ENCODE measurements around the gene MSGN1. TPM values are rescaled to one million over a fixed set of nuclear protein-coding genes. Genes with fewer than 3 reads are reported as not detected.

The MSGN1 gene
- total and polyA plus RNA-seq, 9 donors: not detected

GRCh38 chr2:17851731-17852585 is 35.7 kb downstream of the MSGN1 start:
- no peaks in the 10 kb centered on the region for H3K4me1 ChIP-seq (ENCODE audit: insufficient read depth)
- TF ChIP-seq CTCF (IDR thresholded peaks at IDR 0.05) (peak in 1 of 3 donors; percentile 28), POLR2A (IDR thresholded peaks at IDR 0.05) (no peak), EP300 (IDR thresholded peaks at IDR 0.05) (no peak)
- H3K9me3 ChIP-seq: no peaks in the 10 kb centered on the region
- intact Hi-C loops (cut with DNase I): loop anchor here in 2 of 4 donors (10.0 kb wide), 2 partner anchors 303 to 523 kb away; no protein-coding TSS in a partner anchor
- H3K4me3 ChIP-seq: no peak overlapping the region
- WGBS, 3 donors: 40 to 46% (median 43%) methylated on average over 9 of the region's 9 CpGs
- H3K27me3 ChIP-seq: no peaks in the 10 kb centered on the region
- H3K36me3 ChIP-seq: no peaks in the 10 kb centered on the region
- H3K27ac ChIP-seq: no peak overlapping the region
- DNase-seq: no peak

GRCh38 chr2:17853799-17854198 is 37.5 kb downstream of the MSGN1 start:
- no peak overlapping the region for H3K4me3 ChIP-seq
- TF ChIP-seq POLR2A (IDR thresholded peaks at IDR 0.05) (no peak), EP300 (IDR thresholded peaks at IDR 0.05) (no peak), CTCF (IDR thresholded peaks at IDR 0.05) (no peak)
- 56 to 63% (median 57%) methylated on average over 4 of the region's 4 CpGs for WGBS, 3 donors

GRCh38 chr2:17857021-17857420 is 40.8 kb downstream of the MSGN1 start:
- Histone ChIP-seq H3K4me1 (ENCODE audit: insufficient read depth) (no peaks in the 10 kb centered on the region), H3K4me3 (no peak overlapping the region), H3K27ac (no peak overlapping the region), H3K27me3 (no peaks in the 10 kb centered on the region), H3K9me3 (no peaks in the 10 kb centered on the region), H3K36me3 (no peaks in the 10 kb centered on the region)
- WGBS, 3 donors: 43 to 50% (median 45%) methylated on average over 3 of the region's 3 CpGs
- intact Hi-C loops (cut with DNase I): loop anchor here in 2 of 4 donors (10.0 kb wide), 2 partner anchors 298 to 518 kb away; no protein-coding TSS in a partner anchor
- no peak for DNase-seq
- no peak for TF ChIP-seq EP300 (IDR thresholded peaks at IDR 0.05)
- TF ChIP-seq POLR2A (IDR thresholded peaks at IDR 0.05): no peak
- no peak for TF ChIP-seq CTCF (IDR thresholded peaks at IDR 0.05)

More at GRCh38 chr2:17853799-17854198, 37.5 kb downstream of the MSGN1 start:
- H3K27ac ChIP-seq: no peak overlapping the region
- H3K27me3 ChIP-seq: no peaks in the 10 kb centered on the region
- DNase-seq: no peak
- intact Hi-C loops (cut with DNase I): loop anchor here in 2 of 4 donors (10.0 kb wide), 2 partner anchors 301 to 521 kb away; no protein-coding TSS in a partner anchor
- H3K9me3 ChIP-seq: no peaks in the 10 kb centered on the region
- H3K4me1 ChIP-seq (ENCODE audit: insufficient read depth): no peaks in the 10 kb centered on the region
- no peaks in the 10 kb centered on the region for H3K36me3 ChIP-seq

- Histone ChIP-seq H3K4me3 (no peak overlapping the region), H3K27me3 (no peaks in the 10 kb centered on the region), H3K4me1 (ENCODE audit: insufficient read depth) (no peaks in the 10 kb centered on the region), H3K27ac (no peak overlapping the region), H3K9me3 (no peaks in the 10 kb centered on the region), H3K36me3 (no peaks in the 10 kb centered on the region)
- intact Hi-C loops (cut with DNase I): loop anchor here in 2 of 4 donors (10.0 kb wide), 2 partner anchors 297 to 517 kb away; no protein-coding TSS in a partner anchor
- no peak for DNase-seq
- TF ChIP-seq EP300 (IDR thresholded peaks at IDR 0.05) (no peak), CTCF (IDR thresholded peaks at IDR 0.05) (no peak), POLR2A (IDR thresholded peaks at IDR 0.05) (no peak)
- 47 to 77% (median 66%) methylated on average over 1 of the region's 1 CpG for WGBS, 3 donors
These were observed 41.8 kb downstream of the MSGN1 start for GRCh38 chr2:17858064-17858463.

All from ovary (tissue), 9 donors.